K562 (cell line): ENCODE results near the gene PPOX. TPM values are rescaled to one million over a fixed set of nuclear protein-coding genes. Genes with fewer than 3 reads are reported as not detected.

ENCODE experiments used
- ATAC-seq: fragments of 200-7000 bp; cut with Tn5 transposase; 3 replicates; pipeline ENCODE4 v1.9.1; 2020; ENCODE audit warnings: moderate library complexity
- BruUV-seq: library from RNA; stranded (reverse); fragments of 400-500 nt; replicated peaks from 2 replicates; lab custom pipeline; 2021; lab: Mats Ljungman, UMichigan
- CTCF ChIA-PET: fragments of 300-600 bp; formaldehyde crosslinking; extraction: SDS; loops from one replicate; lab custom pipeline; 2021; ENCODE audit warnings: low intra/inter-chr PET ratio; lab: Yijun Ruan, JAX
- POLR2A ChIA-PET: fragments of 300-600, 350-650 bp; sonication (Branson Sonifier 250); formaldehyde crosslinking; extraction: SDS; loops from one replicate; lab custom pipeline; 2021; ENCODE audit warnings: antibody characterized with exemption, inconsistent platforms; lab: Yijun Ruan, JAX
- DNase-seq, 4 experiments: peaks; one replicate each; pipeline versions ENCODE4 v3.0.0 to v3.0.0-alpha.2; 2011 to 2018; ENCODE audit warnings: low spot score in 3 of 4, mixed read lengths in 3 of 4; ENCODE audit errors: extremely low read depth in 1 of 4
- FAIRE-seq: peaks from 2 replicates; lab custom pipeline; 2011; peaks lifted over from hg19 to GRCh38; lab: Jason Lieb, UNC
- H2AFZ ChIP-seq: 2 replicates; pipeline ENCODE4 v1.6.0; 2011; ENCODE audit warnings: low read depth, low read length, control low read depth, inconsistent platforms
- H3K27ac ChIP-seq: fragments of 200-600 bp; 3 replicates; pipeline ENCODE4 v1.8.0; 2011; ENCODE audit warnings: low read depth, mild to moderate bottlenecking, control low read depth, inconsistent platforms, low read length, moderate library complexity, mixed read lengths; ENCODE audit errors: extremely low read depth
- H3K27me3 ChIP-seq, 2 experiments: fragments of 300-600 bp in 1 of 2; 2 replicates in 1 of 2; 3 replicates in 1 of 2; pipeline versions ENCODE4 v1.6.0 to v1.8.0; 2011; ENCODE audit warnings: inconsistent platforms in 2 of 2, low read length in 2 of 2, mild to moderate bottlenecking in 1 of 2, mixed read lengths in 1 of 2, moderate library complexity in 1 of 2; ENCODE audit not compliant: control insufficient read depth in 2 of 2, insufficient read depth in 2 of 2
- H3K36me3 ChIP-seq: fragments of 300-600 bp; 3 replicates; pipeline ENCODE4 v1.8.0; 2011; ENCODE audit warnings: mild to moderate bottlenecking, low read length, inconsistent platforms; ENCODE audit not compliant: control insufficient read depth, insufficient read depth
- H3K4me1 ChIP-seq, 2 experiments: fragments of 200-600 bp in 1 of 2; replicated peaks in 1 of 2; 2 replicates in 1 of 2; 3 replicates in 1 of 2; pipeline versions ENCODE4 v1.5.1 to v1.8.0; 2011; ENCODE audit warnings: inconsistent platforms in 2 of 2, low read length in 2 of 2, mild to moderate bottlenecking in 1 of 2, mixed read lengths in 1 of 2, moderate library complexity in 1 of 2; ENCODE audit not compliant: control insufficient read depth in 2 of 2, insufficient read depth in 2 of 2
- H3K4me2 ChIP-seq: 2 replicates; pipeline ENCODE4 v1.6.1; 2011; ENCODE audit warnings: low read length, control low read depth, inconsistent platforms, mixed read lengths; ENCODE audit not compliant: insufficient read depth
- H3K4me3 ChIP-seq: fragments of 200-600 bp; sonication (generic), shearing (Covaris generic); 2 replicates; pipeline ENCODE4 v1.5.1; 2016; ENCODE audit warnings: control low read depth, inconsistent platforms
- H3K79me2 ChIP-seq: fragments of 200-600 bp; 3 replicates; pipeline ENCODE4 v1.8.0; 2011; ENCODE audit warnings: low read length, inconsistent platforms; ENCODE audit not compliant: control insufficient read depth, insufficient read depth
- H3K9ac ChIP-seq, 2 experiments: 2 replicates each; pipeline versions ENCODE4 v1.6.0 to v1.6.1; 2011; ENCODE audit warnings: low read depth in 2 of 2, low read length in 2 of 2, control low read depth in 1 of 2, inconsistent platforms in 1 of 2, mild to moderate bottlenecking in 1 of 2, mixed read lengths in 1 of 2; ENCODE audit not compliant: insufficient read depth in 1 of 2
- H3K9me1 ChIP-seq: one replicate; pipeline ENCODE4 v1.6.0; 2011; ENCODE audit warnings: inconsistent platforms, mild to moderate bottlenecking, low read length, moderate library complexity; ENCODE audit not compliant: control insufficient read depth, insufficient read depth
- H3K9me3 ChIP-seq: replicated peaks from 2 replicates; pipeline ENCODE4 v1.5.1; 2011; ENCODE audit warnings: low read depth, low read length, inconsistent platforms; ENCODE audit not compliant: control insufficient read depth, insufficient read depth
- H4K20me1 ChIP-seq: replicated peaks from 2 replicates; pipeline ENCODE4 v1.6.1; 2011; ENCODE audit warnings: low read length, inconsistent platforms, mixed read lengths; ENCODE audit not compliant: control insufficient read depth, insufficient read depth
- BHLHE40 ChIP-seq: IDR thresholded peaks from 2 replicates; pipeline ENCODE4 v1.6.1; 2011; ENCODE audit warnings: low read length, improper control_type of control experiment
- CBX5 ChIP-seq: IDR thresholded peaks from 2 replicates; pipeline ENCODE4 v1.6.1; 2014; ENCODE audit warnings: low read depth, borderline replicate concordance
- CCNT2 ChIP-seq: IDR thresholded peaks from 2 replicates; pipeline ENCODE4 v1.6.1; 2011; ENCODE audit warnings: borderline replicate concordance, low read depth, mild to moderate bottlenecking, moderate library complexity, mixed read lengths, low read length; ENCODE audit not compliant: insufficient read length; ENCODE audit errors: extremely low read depth
- CREB3 ChIP-seq: fragments of 450-650 bp; conservative IDR thresholded peaks from 2 replicates; pipeline ENCODE4 v1.6.1; 2016; ENCODE audit warnings: missing genetic modification characterization, low read depth, mild to moderate bottlenecking, missing compliant biosample characterization, moderate library complexity
- HMBOX1 ChIP-seq: sonication (generic); IDR thresholded peaks from 2 replicates; pipeline ENCODE4 v1.6.1; 2016
- HOXB6 ChIP-seq: fragments of 250-450 bp; sonication (Bioruptor Pico); IDR thresholded peaks from 2 replicates; pipeline ENCODE4 v1.5.1; 2022; ENCODE audit warnings: mild to moderate bottlenecking, borderline replicate concordance
- STAG1 ChIP-seq: sonication (generic); formaldehyde crosslinking; IDR thresholded peaks from 2 replicates; pipeline ENCODE4 v1.5.0; 2020; ENCODE audit warnings: missing genetic modification reagents, borderline replicate concordance
- TSC22D4 ChIP-seq: fragments of 450-650 bp; IDR thresholded peaks from 2 replicates; pipeline ENCODE4 v1.6.1; 2016; ENCODE audit warnings: missing genetic modification characterization, missing biosample characterization, control low read depth
- WGBS: fragments of 100-300 bp; shearing (Covaris generic); methylation state at CpG from one replicate; pipeline ENCODE4 v1.1.6; 2016; ENCODE audit warnings: low coverage, mixed read lengths; ENCODE audit not compliant: insufficient coverage; ENCODE audit errors: missing lambda C conversion rate; 5-methylcytosine and 5-hydroxymethylcytosine counted together
- in situ Hi-C: fragments of 300-500 bp; cut with MboI; formaldehyde crosslinking; loops from 4 replicates; pipeline ENCODE4 v1.15.0; 2018; ENCODE audit warnings: inconsistent platforms, mixed read lengths
- intact Hi-C: fragments of 100-400 bp; cut with micrococcal nuclease; formaldehyde crosslinking; loops from 2 replicates; pipeline ENCODE4 v1.14.2; 2022
- polyA plus RNA-seq, 8 experiments: library from polyadenylated mRNA; depleted of rRNA in 4 of 8; stranded (reverse) in 5 of 8; unstranded in 3 of 8; fragments of >200 nt; fragmentation: Nextera tagmentation in 2 of 8; fragmentation: Illumina TruSeq in 1 of 8; extraction: Ambion mirVana in 2 of 8; extraction: Trizol in 1 of 8; gene quantifications; 2 replicates each; pipeline versions ENCODE4 v1.2.1 to v1.2.3, GENCODE V29; 2011 to 2014; ENCODE audit warnings: inconsistent platforms in 1 of 8, missing spikeins in 1 of 8
- total RNA-seq, 7 experiments: library from RNA; depleted of rRNA in 6 of 7; stranded (reverse); fragments of >200 nt in 6 of 7; fragmentation: Illumina TruSeq in 2 of 7; extraction: Trizol in 2 of 7; gene quantifications; 2 replicates each; pipeline versions ENCODE4 v1.2.1 to v1.2.3, GENCODE V29; 2011 to 2021; ENCODE audit warnings: low replicate concordance in 1 of 7

The PPOX gene
- total and polyA plus RNA-seq, 9 of the 15 experiments (the other 6 are each of a cell fraction or from before 2014, with no cell fraction given): 17.0 to 57.1 (median 38.9) TPM

GRCh38 chr1:161176468-161177111 lies 10.4 kb downstream of the PPOX start:
- H3K9ac ChIP-seq: peak overlapping the region; percentile 87 to 96
- H4K20me1 ChIP-seq: no peaks in the 10 kb centered on the region
- CTCF ChIA-PET: no interaction called here
- H3K4me1 ChIP-seq: peaks cover 19 to 40% of the 10 kb centered on the region in 2 experiments; a peak in 4 of 5 replicates
- no TSS peak for BruUV-seq
- TF ChIP-seq CREB3 (tag) (no peak), TSC22D4 (tag) (no peak), HOXB6 (CRISPR knock-in tag) (no peak), CBX5 (no peak), BHLHE40 (peak; percentile 10; the same call in 1 of the 2 replicates), HMBOX1 (peak; percentile 45), CCNT2 (no peak), STAG1 (peak; percentile 18; the same call in 1 of the 2 replicates)
- TF ChIP-seq, all 486 proteins: peak for 3
- intact Hi-C loops (loop anchor here (1.0 to 10.0 kb wide), 6 partner anchors 10 to 342 kb away; partner anchors contain the start of genes PPOX and USP21), in situ Hi-C loops (no loop called here)
- Histone ChIP-seq H3K27ac (peak overlapping the region; percentile 96), H3K36me3 (peaks cover 47% of the 10 kb centered on the region), H3K27me3 (no peaks in the 10 kb centered on the region), H3K9me1 (no peaks in the 10 kb centered on the region), H3K4me2 (peak overlapping the region; percentile 99), H2AFZ (peak overlapping the region; percentile 98), H3K9me3 (no peaks in the 10 kb centered on the region), H3K4me3 (peak overlapping the region; percentile 90), H3K79me2 (peaks cover 26% of the 10 kb centered on the region)
- POLR2A ChIA-PET: interaction anchor here (0.5 to 2.3 kb wide), 10 partner anchors 9 to 332 kb away, joined by 3 to 33 read pairs (median 3); partner anchors contain the start of gene PPOX
- DNase-seq (peak in 1 of 4 experiments; percentile 23), FAIRE-seq (no peak), ATAC-seq (peak; percentile 7; the same call in 2 of the 3 replicates)
- 6% methylated on average over 15 of the region's 17 CpGs for WGBS
